Urinary bladder (tissue), 4 donors: ENCODE measurements around the gene USP17L20. TPM values are rescaled to one million over a fixed set of nuclear protein-coding genes. Genes with fewer than 3 reads are reported as not detected.
"Not testable (repeated sequence)": the region's sequence is repeated elsewhere in the genome, so short reads cannot be mapped to it uniquely, and the experiment has no call there.

ENCODE experiments used
- DNase-seq: peaks from one replicate; pipeline ENCODE4 v3.0.0-alpha.2; 2015; ENCODE audit errors: extremely low spot score
- H3K27ac ChIP-seq: one replicate; pipeline ENCODE4 v1.5.1; 2013; ENCODE audit warnings: low read depth, mild to moderate bottlenecking, moderate library complexity
- H3K36me3 ChIP-seq: one replicate; pipeline ENCODE4 v1.6.1; 2013; ENCODE audit warnings: mild to moderate bottlenecking, moderate library complexity; ENCODE audit not compliant: insufficient read depth
- H3K4me1 ChIP-seq: one replicate; pipeline ENCODE4 v1.6.1; 2013; ENCODE audit warnings: mild to moderate bottlenecking, moderate library complexity; ENCODE audit not compliant: insufficient read depth
- H3K4me3 ChIP-seq: one replicate; pipeline ENCODE4 v1.5.1; 2013; ENCODE audit warnings: low read depth, low read length
- WGBS: extraction: QIAGEN DNeasy Blood & Tissue Kit; methylation state at CpG from one replicate; pipeline ENCODE4 v1.1.7; 2013; 5-methylcytosine and 5-hydroxymethylcytosine counted together
- polyA plus RNA-seq: library from polyadenylated mRNA; stranded (reverse); fragments of 200-250 nt; gene quantifications from one replicate; pipeline ENCODE4 v1.2.3, GENCODE V29; 2013
- total RNA-seq: library from RNA; depleted of rRNA; stranded (reverse); fragments of >200 nt; gene quantifications from one replicate; pipeline ENCODE4 v1.2.3, GENCODE V29; 2014
- donor health status: healthy with polysubstance abuse.
- donor health status: healthy.

USP17L20 gene, protein sequence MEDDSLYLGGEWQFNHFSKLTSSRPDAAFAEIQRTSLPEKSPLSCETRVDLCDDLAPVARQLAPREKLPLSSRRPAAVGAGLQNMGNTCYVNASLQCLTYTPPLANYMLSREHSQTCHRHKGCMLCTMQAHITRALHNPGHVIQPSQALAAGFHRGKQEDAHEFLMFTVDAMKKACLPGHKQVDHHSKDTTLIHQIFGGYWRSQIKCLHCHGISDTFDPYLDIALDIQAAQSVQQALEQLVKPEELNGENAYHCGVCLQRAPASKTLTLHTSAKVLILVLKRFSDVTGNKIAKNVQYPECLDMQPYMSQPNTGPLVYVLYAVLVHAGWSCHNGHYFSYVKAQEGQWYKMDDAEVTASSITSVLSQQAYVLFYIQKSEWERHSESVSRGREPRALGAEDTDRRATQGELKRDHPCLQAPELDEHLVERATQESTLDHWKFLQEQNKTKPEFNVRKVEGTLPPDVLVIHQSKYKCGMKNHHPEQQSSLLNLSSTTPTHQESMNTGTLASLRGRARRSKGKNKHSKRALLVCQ
- total RNA-seq (not detected), polyA plus RNA-seq (not detected)

DNA sequence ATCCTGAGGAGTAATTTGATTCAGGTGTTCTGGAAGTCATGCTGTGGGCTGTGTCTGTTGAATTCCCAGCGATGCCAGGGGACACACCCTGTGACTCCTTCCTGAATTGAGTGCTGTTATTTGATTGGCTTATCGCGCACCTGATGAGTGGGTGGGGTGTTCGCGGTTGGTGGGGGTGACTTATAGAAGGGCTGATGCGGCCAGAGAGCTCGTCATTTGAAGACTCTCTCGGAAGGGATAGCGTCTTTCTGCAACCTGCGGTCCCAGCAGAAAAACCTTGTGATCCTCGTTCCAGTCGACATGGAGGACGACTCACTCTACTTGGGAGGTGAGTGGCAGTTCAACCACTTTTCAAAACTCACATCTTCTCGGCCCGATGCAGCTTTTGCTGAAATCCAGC lies at the start of gene USP17L20:
USP17L20 (plus strand) TSS at position 301 of the 400 bp plus-strand sequence; CDS start at position 301, 0 bp downstream.
- not testable (repeated sequence) for DNase-seq, H3K27ac ChIP-seq, H3K4me1 ChIP-seq, H3K4me3 ChIP-seq, H3K36me3 ChIP-seq
- no CpG with 5 or more reads among the region's 15 CpGs for WGBS

DNA sequence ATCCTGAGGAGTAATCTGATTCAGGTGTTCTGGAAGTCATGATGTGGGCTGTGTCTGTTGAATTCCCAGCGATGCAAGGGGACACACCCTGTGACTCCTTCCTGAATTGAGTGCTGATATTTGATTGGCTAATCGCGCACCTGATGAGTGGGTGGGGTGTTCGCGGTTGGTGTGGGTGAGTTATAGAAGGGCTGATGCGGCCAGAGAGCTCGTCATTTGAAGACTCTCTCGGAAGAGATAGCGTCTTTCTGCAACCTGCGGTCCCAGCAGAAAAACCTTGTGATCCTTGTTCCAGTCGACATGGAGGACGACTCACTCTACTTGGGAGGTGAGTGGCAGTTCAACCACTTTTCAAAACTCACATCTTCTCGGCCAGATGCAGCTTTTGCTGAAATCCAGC lies 47.6 kb upstream of the USP17L20 start, which contains the start of gene USP17L10:
USP17L10 (plus strand) TSS at position 301 of the 400 bp plus-strand sequence; CDS start at position 301, 0 bp downstream.
- H3K4me3 ChIP-seq, DNase-seq, H3K4me1 ChIP-seq, H3K36me3 ChIP-seq, H3K27ac ChIP-seq: not testable (repeated sequence)
- no CpG with 5 or more reads among the region's 13 CpGs for WGBS

DNA sequence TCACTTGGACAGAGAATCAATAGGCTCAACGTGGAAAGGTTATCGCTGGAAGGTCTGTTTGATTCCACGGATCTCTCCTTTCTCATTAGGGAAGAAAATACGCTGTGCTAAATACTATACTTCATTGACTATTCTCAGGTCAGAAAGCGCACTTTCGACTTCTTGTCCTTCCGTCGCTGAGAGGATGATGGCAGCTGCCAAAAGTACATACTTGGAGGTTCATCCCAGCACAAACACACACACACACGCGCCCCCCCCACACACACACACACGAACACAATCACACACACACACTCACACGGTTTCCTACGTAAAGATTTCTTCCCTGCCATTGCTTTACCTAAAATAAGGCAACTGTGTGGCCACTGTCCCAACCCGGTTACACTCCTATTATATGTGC lies 43.2 kb upstream of the USP17L20 start:
- not testable (repeated sequence) for H3K27ac ChIP-seq, H3K36me3 ChIP-seq, H3K4me1 ChIP-seq, DNase-seq, H3K4me3 ChIP-seq
- WGBS = 84% methylated on average over 11 of the region's 14 CpGs

DNA sequence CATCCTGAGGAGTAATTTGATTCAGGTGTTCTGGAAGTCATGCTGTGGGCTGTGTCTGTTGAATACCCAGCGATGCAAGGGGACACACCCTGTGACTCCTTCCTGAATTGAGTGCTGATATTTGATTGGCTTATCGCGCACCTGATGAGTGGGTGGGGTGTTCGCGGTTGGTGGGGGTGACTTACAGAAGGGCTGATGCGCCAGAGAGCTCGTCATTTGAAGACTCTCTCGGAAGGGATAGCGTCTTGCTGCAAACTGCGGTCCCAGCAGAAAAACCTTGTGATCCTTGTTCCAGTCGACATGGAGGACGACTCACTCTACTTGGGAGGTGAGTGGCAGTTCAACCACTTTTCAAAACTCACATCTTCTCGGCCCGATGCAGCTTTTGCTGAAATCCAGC lies 42.8 kb upstream of the USP17L20 start, which contains the start of gene USP17L11:
USP17L11 (plus strand) TSS at position 301 of the 400 bp plus-strand sequence; CDS start at position 301, 0 bp downstream.
- WGBS = no CpG with 5 or more reads among the region's 14 CpGs

DNA sequence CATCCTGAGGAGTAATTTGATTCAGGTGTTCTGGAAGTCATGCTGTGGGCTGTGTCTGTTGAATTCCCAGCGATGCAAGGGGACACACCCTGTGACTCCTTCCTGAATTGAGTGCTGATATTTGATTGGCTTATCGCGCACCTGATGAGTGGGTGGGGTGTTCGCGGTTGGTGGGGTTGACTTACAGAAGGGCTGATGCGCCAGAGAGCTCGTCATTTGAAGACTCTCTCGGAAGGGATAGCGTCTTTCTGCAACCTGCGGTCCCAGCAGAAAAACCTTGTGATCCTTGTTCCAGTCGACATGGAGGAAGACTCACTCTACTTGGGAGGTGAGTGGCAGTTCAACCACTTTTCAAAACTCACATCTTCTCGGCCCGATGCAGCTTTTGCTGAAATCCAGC lies 38.1 kb upstream of the USP17L20 start, which contains the start of gene USP17L12:
USP17L12 (plus strand) TSS at position 301 of the 400 bp plus-strand sequence; CDS start at position 301, 0 bp downstream.
- H3K4me1 ChIP-seq, H3K4me3 ChIP-seq, H3K27ac ChIP-seq, H3K36me3 ChIP-seq, DNase-seq: not testable (repeated sequence)
- WGBS = no CpG with 5 or more reads among the region's 13 CpGs

More for the DNA sequence above, 42.8 kb upstream of the USP17L20 start, which contains the start of gene USP17L11:
- not testable (repeated sequence) for H3K36me3 ChIP-seq, DNase-seq, H3K4me1 ChIP-seq, H3K4me3 ChIP-seq, H3K27ac ChIP-seq

DNA sequence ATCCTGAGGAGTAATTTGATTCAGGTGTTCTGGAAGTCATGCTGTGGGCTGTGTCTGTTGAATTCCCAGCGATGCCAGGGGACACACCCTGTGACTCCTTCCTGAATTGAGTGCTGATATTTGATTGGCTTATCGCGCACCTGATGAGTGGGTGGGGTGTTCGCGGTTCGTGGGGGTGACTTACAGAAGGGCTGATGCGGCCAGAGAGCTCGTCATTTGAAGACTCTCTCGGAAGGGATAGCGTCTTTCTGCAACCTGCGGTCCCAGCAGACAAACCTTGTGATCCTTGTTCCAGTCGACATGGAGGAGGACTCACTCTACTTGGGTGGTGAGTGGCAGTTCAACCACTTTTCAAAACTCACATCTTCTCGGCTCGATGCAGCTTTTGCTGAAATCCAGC lies 33.3 kb upstream of the USP17L20 start, which contains the start of gene USP17L13:
USP17L13 (plus strand) TSS at position 301 of the 400 bp plus-strand sequence; CDS start at position 301, 0 bp downstream.
- not testable (repeated sequence) for H3K4me1 ChIP-seq, H3K27ac ChIP-seq, H3K36me3 ChIP-seq, DNase-seq, H3K4me3 ChIP-seq
- no CpG with 5 or more reads among the region's 14 CpGs for WGBS

DNA sequence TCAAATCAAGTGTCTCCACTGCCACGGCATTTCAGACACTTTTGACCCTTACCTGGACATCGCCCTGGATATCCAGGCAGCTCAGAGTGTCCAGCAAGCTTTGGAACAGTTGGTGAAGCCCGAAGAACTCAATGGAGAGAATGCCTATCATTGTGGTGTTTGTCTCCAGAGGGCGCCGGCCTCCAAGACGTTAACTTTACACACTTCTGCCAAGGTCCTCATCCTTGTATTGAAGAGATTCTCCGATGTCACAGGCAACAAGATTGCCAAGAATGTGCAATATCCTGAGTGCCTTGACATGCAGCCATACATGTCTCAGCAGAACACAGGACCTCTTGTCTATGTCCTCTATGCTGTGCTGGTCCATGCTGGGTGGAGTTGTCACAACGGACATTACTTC lies 27.7 kb upstream of the USP17L20 start:
- WGBS = 83% methylated on average over 5 of the region's 8 CpGs
- H3K27ac ChIP-seq, H3K4me3 ChIP-seq, H3K36me3 ChIP-seq, H3K4me1 ChIP-seq, DNase-seq: not testable (repeated sequence)

DNA sequence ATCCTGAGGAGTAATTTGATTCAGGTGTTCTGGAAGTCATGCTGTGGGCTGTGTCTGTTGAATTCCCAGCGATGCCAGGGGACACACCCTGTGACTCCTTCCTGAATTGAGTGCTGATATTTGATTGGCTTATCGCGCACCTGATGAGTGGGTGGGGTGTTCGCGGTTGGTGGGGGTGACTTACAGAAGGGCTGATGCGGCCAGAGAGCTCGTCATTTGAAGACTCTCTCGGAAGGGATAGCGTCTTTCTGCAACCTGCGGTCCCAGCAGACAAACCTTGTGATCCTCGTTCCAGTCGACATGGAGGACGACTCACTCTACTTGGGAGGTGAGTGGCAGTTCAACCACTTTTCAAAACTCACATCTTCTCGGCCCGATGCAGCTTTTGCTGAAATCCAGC lies 23.8 kb upstream of the USP17L20 start, which contains the start of gene USP17L15:
USP17L15 (plus strand) TSS at position 301 of the 400 bp plus-strand sequence; CDS start at position 301, 0 bp downstream.
- not testable (repeated sequence) for H3K36me3 ChIP-seq, H3K4me1 ChIP-seq, H3K27ac ChIP-seq, H3K4me3 ChIP-seq, DNase-seq
- no CpG with 5 or more reads among the region's 15 CpGs for WGBS

DNA sequence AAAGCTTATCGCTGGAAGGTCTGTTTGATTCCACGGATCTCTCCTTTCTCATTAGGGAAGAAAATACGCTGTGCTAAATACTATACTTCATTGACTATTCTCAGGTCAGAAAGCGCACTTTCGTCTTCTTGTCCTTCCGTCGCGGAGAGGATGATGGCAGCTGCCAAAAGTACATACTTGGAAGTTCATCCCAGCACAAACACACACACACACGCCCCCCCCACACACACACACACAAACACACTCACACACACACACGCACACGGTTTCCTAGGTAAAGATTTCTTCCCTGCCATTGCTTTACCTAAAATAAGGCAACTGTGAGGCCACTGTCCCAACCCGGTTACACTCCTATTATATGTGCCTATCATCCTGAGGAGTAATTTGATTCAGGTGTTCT lies 19.5 kb upstream of the USP17L20 start:
- not testable (repeated sequence) for H3K4me3 ChIP-seq, H3K4me1 ChIP-seq, H3K27ac ChIP-seq, H3K36me3 ChIP-seq, DNase-seq
- WGBS = 84% methylated on average over 11 of the region's 12 CpGs

DNA sequence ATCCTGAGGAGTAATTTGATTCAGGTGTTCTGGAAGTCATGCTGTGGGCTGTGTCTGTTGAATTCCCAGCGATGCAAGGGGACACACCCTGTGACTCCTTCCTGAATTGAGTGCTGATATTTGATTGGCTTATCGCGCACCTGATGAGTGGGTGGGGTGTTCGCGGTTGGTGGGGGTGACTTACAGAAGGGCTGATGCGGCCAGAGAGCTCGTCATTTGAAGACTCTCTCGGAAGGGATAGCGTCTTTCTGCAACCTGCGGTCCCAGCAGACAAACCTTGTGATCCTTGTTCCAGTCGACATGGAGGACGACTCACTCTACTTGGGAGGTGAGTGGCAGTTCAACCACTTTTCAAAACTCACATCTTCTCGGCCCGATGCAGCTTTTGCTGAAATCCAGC lies 14.3 kb upstream of the USP17L20 start, which contains the start of gene USP17L17:
USP17L17 (plus strand) TSS at position 301 of the 400 bp plus-strand sequence; CDS start at position 301, 0 bp downstream.
- not testable (repeated sequence) for H3K4me3 ChIP-seq, H3K27ac ChIP-seq, H3K4me1 ChIP-seq, H3K36me3 ChIP-seq, DNase-seq
- WGBS = 92% methylated on average over 5 of the region's 14 CpGs

DNA sequence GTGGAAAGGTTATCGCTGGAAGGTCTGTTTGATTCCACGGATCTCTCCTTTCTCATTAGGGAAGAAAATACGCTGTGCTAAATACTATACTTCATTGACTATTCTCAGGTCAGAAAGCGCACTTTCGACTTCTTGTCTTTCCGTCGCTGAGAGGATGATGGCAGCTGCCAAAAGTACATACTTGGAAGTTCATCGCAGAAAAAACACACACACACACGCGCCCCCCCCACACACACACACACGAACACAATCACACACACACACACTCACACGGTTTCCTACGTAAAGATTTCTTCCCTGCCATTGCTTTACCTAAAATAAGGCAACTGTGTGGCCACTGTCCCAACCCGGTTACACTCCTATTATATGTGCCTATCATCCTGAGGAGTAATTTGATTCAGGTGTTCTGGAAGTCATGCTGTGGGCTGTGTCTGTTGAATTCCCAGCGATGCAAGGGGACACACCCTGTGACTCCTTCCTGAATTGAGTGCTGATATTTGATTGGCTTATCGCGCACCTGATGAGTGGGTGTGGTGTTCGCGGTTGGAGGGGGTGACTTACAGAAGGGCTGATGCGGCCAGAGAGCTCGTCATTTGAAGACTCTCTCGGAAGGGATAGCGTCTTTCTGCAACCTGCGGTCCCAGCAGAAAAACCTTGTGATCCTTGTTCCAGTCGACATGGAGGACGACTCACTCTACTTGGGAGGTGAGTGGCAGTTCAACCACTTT lies 9.8 kb upstream of the USP17L20 start, which contains the start of gene USP17L18:
USP17L18 (plus strand) TSS at position 678 of the 728 bp plus-strand sequence; CDS start at position 678, 0 bp downstream.
- DNase-seq, H3K36me3 ChIP-seq, H3K4me3 ChIP-seq, H3K4me1 ChIP-seq, H3K27ac ChIP-seq: not testable (repeated sequence)
- 83% methylated on average over 14 of the region's 26 CpGs for WGBS

DNA sequence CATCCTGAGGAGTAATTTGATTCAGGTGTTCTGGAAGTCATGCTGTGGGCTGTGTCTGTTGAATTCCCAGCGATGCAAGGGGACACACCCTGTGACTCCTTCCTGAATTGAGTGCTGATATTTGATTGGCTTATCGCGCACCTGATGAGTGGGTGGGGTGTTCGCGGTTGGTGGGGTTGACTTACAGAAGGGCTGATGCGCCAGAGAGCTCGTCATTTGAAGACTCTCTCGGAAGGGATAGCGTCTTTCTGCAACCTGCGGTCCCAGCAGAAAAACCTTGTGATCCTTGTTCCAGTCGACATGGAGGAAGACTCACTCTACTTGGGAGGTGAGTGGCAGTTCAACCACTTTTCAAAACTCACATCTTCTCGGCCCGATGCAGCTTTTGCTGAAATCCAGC lies 4.8 kb upstream of the USP17L20 start, which contains the start of gene USP17L19:
USP17L19 (plus strand) TSS at position 301 of the 400 bp plus-strand sequence; CDS start at position 301, 0 bp downstream.
- not testable (repeated sequence) for H3K4me3 ChIP-seq, DNase-seq, H3K4me1 ChIP-seq, H3K27ac ChIP-seq, H3K36me3 ChIP-seq
- no CpG with 5 or more reads among the region's 13 CpGs for WGBS

DNA sequence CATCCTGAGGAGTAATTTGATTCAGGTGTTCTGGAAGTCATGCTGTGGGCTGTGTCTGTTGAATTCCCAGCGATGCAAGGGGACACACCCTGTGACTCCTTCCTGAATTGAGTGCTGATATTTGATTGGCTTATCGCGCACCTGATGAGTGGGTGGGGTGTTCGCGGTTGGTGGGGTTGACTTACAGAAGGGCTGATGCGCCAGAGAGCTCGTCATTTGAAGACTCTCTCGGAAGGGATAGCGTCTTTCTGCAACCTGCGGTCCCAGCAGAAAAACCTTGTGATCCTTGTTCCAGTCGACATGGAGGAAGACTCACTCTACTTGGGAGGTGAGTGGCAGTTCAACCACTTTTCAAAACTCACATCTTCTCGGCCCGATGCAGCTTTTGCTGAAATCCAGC lies 4.6 kb downstream of the USP17L20 start, which contains the start of gene USP17L21:
USP17L21 (plus strand) TSS at position 301 of the 400 bp plus-strand sequence; CDS start at position 301, 0 bp downstream.
- DNase-seq, H3K27ac ChIP-seq, H3K4me3 ChIP-seq, H3K36me3 ChIP-seq, H3K4me1 ChIP-seq: not testable (repeated sequence)
- WGBS = no CpG with 5 or more reads among the region's 13 CpGs
